HEK293 (cell line): ENCODE data around the gene GAL3ST1.

Source experiments
- CTCF ChIA-PET: fragments of 350-600 bp; formaldehyde crosslinking; extraction: SDS; loops from one replicate; lab custom pipeline; 2021; ENCODE audit warnings: antibody characterized with exemption; lab: Yijun Ruan, JAX
- POLR2A ChIA-PET: fragments of 300-600 bp; formaldehyde crosslinking; extraction: SDS; loops from one replicate; lab custom pipeline; 2020; ENCODE audit warnings: antibody characterized with exemption, inconsistent platforms; lab: Yijun Ruan, JAX
- H3K27ac ChIP-seq: fragments of 200-500 bp; sonication (Bioruptor generic); 2 replicates; pipeline ENCODE4 v1.5.1; 2014; ENCODE audit warnings: low read depth, low read length, control low read depth, inconsistent platforms; ENCODE audit errors: extremely low read depth
- H3K36me3 ChIP-seq, 2 experiments: fragments of 200-500 bp in 1 of 2; sonication (Bioruptor generic) in 1 of 2; 1 replicate in 1 of 2; 2 replicates in 1 of 2; pipeline ENCODE4 v1.5.1; 2014 to 2017; ENCODE audit warnings: inconsistent platforms in 2 of 2, low read length in 2 of 2; ENCODE audit not compliant: control insufficient read depth in 2 of 2, insufficient read depth in 1 of 2
- H3K4me1 ChIP-seq: fragments of 200-500 bp; sonication (Bioruptor generic); 2 replicates; pipeline ENCODE4 v1.5.1; 2014; ENCODE audit warnings: mild to moderate bottlenecking, low read length, inconsistent platforms; ENCODE audit not compliant: control insufficient read depth, insufficient read depth
- H3K4me3 ChIP-seq: 2 replicates; pipeline ENCODE4 v1.5.1; 2011; ENCODE audit warnings: low read depth, mild to moderate bottlenecking, control low read depth, low read length, moderate library complexity
- H3K9me3 ChIP-seq: fragments of 200-500 bp; sonication (Bioruptor generic); 2 replicates; pipeline ENCODE4 v1.5.1; 2014; ENCODE audit warnings: low read depth, low read length, inconsistent platforms; ENCODE audit not compliant: control insufficient read depth, insufficient read depth
- CTCF ChIP-seq: fragments of 450-650 bp; formaldehyde crosslinking; IDR thresholded peaks from 2 replicates; pipeline ENCODE4 v1.5.1; 2016; ENCODE audit warnings: missing biosample characterization, missing genetic modification characterization
- EGR2 ChIP-seq: fragments of 450-650 bp; formaldehyde crosslinking; IDR thresholded peaks from 2 replicates; pipeline ENCODE4 v1.5.1; 2016; ENCODE audit warnings: low read depth, missing biosample characterization, missing genetic modification characterization
- HOXC10 ChIP-seq: sonication (generic); formaldehyde crosslinking; IDR thresholded peaks from 2 replicates; pipeline ENCODE4 v1.8.1; 2023; ENCODE audit warnings: mild to moderate bottlenecking, missing genetic modification reagents
- HOXD13 ChIP-seq: sonication (generic); formaldehyde crosslinking; IDR thresholded peaks from 2 replicates; pipeline ENCODE4 v1.8.0; 2022; ENCODE audit warnings: missing genetic modification reagents, borderline replicate concordance
- MZF1 ChIP-seq: fragments of 450-650 bp; formaldehyde crosslinking; IDR thresholded peaks from 2 replicates; pipeline ENCODE4 v1.5.1; 2017; ENCODE audit warnings: missing biosample characterization, missing genetic modification characterization, borderline replicate concordance
- SCRT1 ChIP-seq: fragments of 450-650 bp; formaldehyde crosslinking; IDR thresholded peaks from 2 replicates; pipeline ENCODE4 v1.5.1; 2016; ENCODE audit warnings: missing biosample characterization, missing genetic modification characterization, borderline replicate concordance
- ZBTB44 ChIP-seq: fragments of 450-650 bp; IDR thresholded peaks from 2 replicates; pipeline ENCODE4 v1.5.1; 2018; ENCODE audit warnings: missing biosample characterization, mild to moderate bottlenecking, missing genetic modification characterization
- ZFP69B ChIP-seq: fragments of 450-650 bp; formaldehyde crosslinking; IDR thresholded peaks from 2 replicates; pipeline ENCODE4 v1.5.1; 2016; ENCODE audit warnings: missing biosample characterization, missing genetic modification characterization
- ZIC2 ChIP-seq: fragments of 450-650 bp; formaldehyde crosslinking; IDR thresholded peaks from 2 replicates; pipeline ENCODE4 v1.5.1; 2016; ENCODE audit warnings: missing biosample characterization, missing genetic modification characterization
- ZNF221 ChIP-seq: fragments of 450-650 bp; formaldehyde crosslinking; IDR thresholded peaks from 2 replicates; pipeline ENCODE4 v1.5.1; 2017; ENCODE audit warnings: missing biosample characterization, missing genetic modification characterization, borderline replicate concordance
- ZNF248 ChIP-seq: fragments of 450-650 bp; formaldehyde crosslinking; IDR thresholded peaks from 2 replicates; pipeline ENCODE4 v1.5.1; 2017; ENCODE audit warnings: missing biosample characterization, missing genetic modification characterization
- ZNF335 ChIP-seq: fragments of 450-650 bp; formaldehyde crosslinking; conservative IDR thresholded peaks from 2 replicates; pipeline ENCODE4 v1.5.1; 2016; ENCODE audit warnings: missing biosample characterization, missing genetic modification characterization
- ZNF404 ChIP-seq: fragments of 450-650 bp; formaldehyde crosslinking; IDR thresholded peaks from 2 replicates; pipeline ENCODE4 v1.5.1; 2017; ENCODE audit warnings: missing biosample characterization, missing genetic modification characterization
- ZNF501 ChIP-seq: fragments of 450-650 bp; formaldehyde crosslinking; IDR thresholded peaks from 2 replicates; pipeline ENCODE4 v1.5.1; 2016; ENCODE audit warnings: missing biosample characterization, missing genetic modification characterization
- ZNF521 ChIP-seq: fragments of 450-650 bp; formaldehyde crosslinking; IDR thresholded peaks from 2 replicates; pipeline ENCODE4 v1.5.1; 2017; ENCODE audit warnings: missing biosample characterization, mild to moderate bottlenecking, missing genetic modification characterization
- ZNF623 ChIP-seq: fragments of 450-650 bp; formaldehyde crosslinking; IDR thresholded peaks from 2 replicates; pipeline ENCODE4 v1.5.1; 2016; ENCODE audit warnings: missing biosample characterization, missing genetic modification characterization
- ZNF692 ChIP-seq: fragments of 450-650 bp; formaldehyde crosslinking; IDR thresholded peaks from 2 replicates; pipeline ENCODE4 v1.5.1; 2016; ENCODE audit warnings: missing biosample characterization, missing genetic modification characterization
- ZNF701 ChIP-seq: fragments of 450-650 bp; formaldehyde crosslinking; IDR thresholded peaks from 2 replicates; pipeline ENCODE4 v1.5.1; 2016; ENCODE audit warnings: missing biosample characterization, missing genetic modification characterization

The GAL3ST1 gene

DNA sequence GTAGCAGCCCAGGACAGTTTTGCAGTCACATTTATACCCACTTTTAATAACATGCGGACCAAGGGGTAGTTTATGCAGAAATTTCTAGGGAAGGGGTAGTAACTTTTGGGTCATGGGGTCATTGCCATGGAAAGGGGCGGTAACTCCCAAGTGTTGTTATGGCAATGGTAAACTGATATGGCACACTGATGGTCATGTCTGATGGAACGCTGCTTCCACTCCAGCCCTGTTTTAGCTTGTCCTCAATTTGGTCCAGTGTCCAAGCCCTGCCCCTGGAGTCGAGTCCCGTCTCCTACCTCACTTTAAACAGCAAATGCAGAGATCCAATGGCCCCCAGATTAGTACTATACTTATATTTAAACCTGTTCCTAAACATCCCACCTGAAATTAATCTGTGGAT lies 57.7 kb downstream of the GAL3ST1 start:
- no peaks in the 10 kb centered on the region for H3K9me3 ChIP-seq
- POLR2A ChIA-PET: interaction anchor here (0.7 kb wide), 1 partner anchor 38 kb away, joined by 3 read pairs; no protein-coding TSS in a partner anchor
- H3K36me3 ChIP-seq: no peaks in the 10 kb centered on the region
- CTCF ChIA-PET: interaction anchor here (1.0 to 1.6 kb wide), 2 partner anchors 31 to 32 kb away, joined by 5 read pairs; no protein-coding TSS in a partner anchor
- no peak for TF ChIP-seq HOXD13 (CRISPR knock-in tag)
- no peak for TF ChIP-seq MZF1 (tag by site-specific recombination)
- TF ChIP-seq ZNF335 (tag by site-specific recombination): no peak
- TF ChIP-seq ZNF701 (tag by site-specific recombination): no peak
- TF ChIP-seq CTCF (tag by site-specific recombination): no peak
- no peak for TF ChIP-seq ZFP69B (tag by site-specific recombination)
- no peak overlapping the region for H3K27ac ChIP-seq
- H3K4me3 ChIP-seq: no peak overlapping the region
- peaks cover 6% of the 10 kb centered on the region for H3K4me1 ChIP-seq

GRCh38 chr22:30516273-30516672 lies 58.2 kb downstream of the GAL3ST1 start:
- H3K36me3 ChIP-seq: no peaks in the 10 kb centered on the region
- H3K9me3 ChIP-seq: no peaks in the 10 kb centered on the region
- H3K27ac ChIP-seq: no peak overlapping the region
- H3K4me1 ChIP-seq: peaks cover 6% of the 10 kb centered on the region
- ChIA-PET POLR2A (no interaction called here), CTCF (interaction anchor here (0.6 to 1.6 kb wide), 3 partner anchors 30 to 385 kb away, joined by 3 to 5 read pairs (median 5); no protein-coding TSS in a partner anchor)
- TF ChIP-seq HOXC10 (CRISPR knock-in tag) (no peak), EGR2 (tag by site-specific recombination) (no peak), SCRT1 (no peak), ZNF521 (no peak), ZNF692 (no peak), ZNF248 (no peak), ZNF221 (tag by site-specific recombination) (no peak), ZNF404 (tag by site-specific recombination) (no peak), ZBTB44 (tag by site-specific recombination) (no peak), ZNF623 (tag by site-specific recombination) (no peak)
- no peak overlapping the region for H3K4me3 ChIP-seq

- Histone ChIP-seq H3K36me3 (no peaks in the 10 kb centered on the region), H3K9me3 (no peaks in the 10 kb centered on the region), H3K4me3 (no peak overlapping the region), H3K4me1 (peaks cover 6% of the 10 kb centered on the region), H3K27ac (no peak overlapping the region)
- TF ChIP-seq ZNF501 (tag by site-specific recombination) (no peak), ZIC2 (tag by site-specific recombination) (peak; percentile 30; the same call in 1 of the 2 replicates)
- ChIA-PET CTCF (no interaction called here), POLR2A (no interaction called here)
Observed at GRCh38 chr22:30514252-30514651, 60.2 kb downstream of the GAL3ST1 start.
